HG03045 (cell line): Measurements from ENCODE around the gene PLA2G4E.

ENCODE experiments used
- ATAC-seq: cut with Tn5 transposase; IDR thresholded peaks from one replicate; pipeline ENCODE4 v1.9.1; 2021; ENCODE audit warnings: mild to moderate bottlenecking, moderate library complexity; ENCODE audit not compliant: unreplicated experiment

The PLA2G4E gene

DNA sequence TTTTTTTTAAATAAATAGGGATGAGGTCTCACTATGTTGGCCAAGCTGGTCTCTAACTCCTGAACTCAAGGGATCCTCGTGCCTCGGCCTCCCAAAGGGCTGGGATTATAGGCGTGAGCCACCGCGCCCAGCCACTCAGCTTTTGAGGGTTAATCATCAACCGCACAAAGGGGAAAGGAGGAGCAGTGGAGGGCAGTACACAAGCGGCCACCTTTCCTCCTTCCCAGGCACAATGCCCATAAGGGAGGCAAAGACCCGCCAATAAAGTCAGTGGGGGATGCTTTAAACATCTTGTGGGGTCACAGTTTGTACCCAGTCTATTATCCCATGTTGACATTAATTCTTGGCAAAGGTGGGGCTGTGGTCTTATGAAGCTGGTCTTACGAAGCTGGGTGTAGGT lies 80.9 kb downstream of the PLA2G4E start:
- ATAC-seq: no peak

GRCh38 chr15:41937568-41937923 lies 83.3 kb downstream of the PLA2G4E start:
- ATAC-seq: no peak

GRCh38 chr15:41936649-41937567 lies 83.9 kb downstream of the PLA2G4E start:
- no peak for ATAC-seq

DNA sequence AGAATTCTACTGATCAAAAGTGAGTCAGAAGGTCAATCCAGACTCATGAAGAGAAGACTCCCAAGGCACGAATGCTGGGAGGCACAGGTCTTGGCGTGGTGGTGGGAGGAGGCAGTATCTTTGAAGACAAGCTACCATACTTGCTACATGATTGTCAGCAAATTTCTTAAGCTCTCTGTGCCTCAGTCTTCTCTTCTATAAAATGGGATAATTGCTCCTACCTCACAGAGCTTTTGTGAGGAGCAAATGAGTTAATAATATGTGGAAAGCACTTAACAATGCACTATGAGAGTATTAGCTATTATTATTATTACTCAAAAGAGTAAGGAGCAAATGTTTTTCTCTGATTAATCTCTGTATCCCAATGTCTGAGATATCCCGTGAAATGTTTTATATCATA lies 84.7 kb downstream of the PLA2G4E start:
- no peak for ATAC-seq

GRCh38 chr15:41935566-41936020 lies 85.2 kb downstream of the PLA2G4E start:
- no peak for ATAC-seq

GRCh38 chr15:41934843-41935242 lies 86.0 kb downstream of the PLA2G4E start:
- no peak for ATAC-seq

GRCh38 chr15:41933771-41934170 lies 87.1 kb downstream of the PLA2G4E start:
- no peak for ATAC-seq

DNA sequence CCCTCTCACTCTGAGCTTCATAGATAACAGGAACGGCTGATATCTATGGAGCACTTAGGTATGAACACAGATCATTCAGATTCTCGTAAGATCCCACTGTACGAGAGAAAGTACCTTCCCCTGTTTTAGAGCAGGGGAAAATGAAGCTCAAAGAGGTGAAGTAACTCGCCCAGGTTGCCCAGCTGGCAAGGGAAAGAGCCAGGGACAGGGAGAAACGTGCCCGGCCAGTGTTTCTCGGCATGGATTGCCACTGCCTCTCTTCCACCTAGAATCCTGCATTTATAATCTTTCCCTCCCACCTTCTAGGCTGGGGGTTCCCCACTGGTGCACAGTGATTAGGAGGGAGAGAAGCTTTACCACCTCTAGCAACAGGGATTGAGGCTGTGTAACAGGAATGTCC lies 87.5 kb downstream of the PLA2G4E start:
- ATAC-seq: no peak

DNA sequence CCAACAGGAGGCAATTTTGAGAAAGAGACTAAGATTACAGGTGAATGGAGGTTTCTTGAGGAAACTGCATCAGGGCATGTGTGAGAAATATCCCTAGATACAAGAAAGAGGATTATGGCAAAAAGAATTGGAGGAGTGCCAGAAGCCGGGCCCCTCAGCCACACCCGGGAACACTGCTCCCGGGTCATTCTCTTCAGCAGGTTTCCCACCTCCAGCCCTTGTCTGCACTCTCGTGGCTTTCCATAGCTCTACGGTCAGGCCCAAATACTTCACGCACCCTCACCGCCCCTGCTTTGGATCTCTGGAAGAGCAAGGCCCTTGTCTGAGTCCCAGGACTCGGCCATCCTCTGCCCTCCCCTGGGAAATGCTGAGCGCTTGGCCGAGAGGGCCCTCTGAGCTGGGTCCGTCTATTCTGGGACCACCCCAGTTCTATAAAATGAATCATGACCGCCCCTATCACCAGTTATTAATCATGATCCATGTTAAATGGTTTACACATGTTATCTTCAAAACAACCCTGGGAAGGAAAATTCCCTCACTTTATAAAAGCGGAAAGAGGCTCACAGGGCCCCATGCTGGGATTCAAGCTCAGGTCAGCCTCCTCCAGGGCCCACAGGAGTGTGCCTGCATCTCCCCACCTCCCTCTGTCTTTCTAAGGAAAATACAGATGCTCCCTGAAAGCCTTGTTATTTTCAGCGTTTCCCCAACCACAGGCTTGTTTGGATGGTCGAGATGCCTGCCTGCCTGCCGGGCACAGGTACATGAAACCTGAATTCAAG lies 88.1 kb downstream of the PLA2G4E start:
- no peak for ATAC-seq

GRCh38 chr15:41932101-41932500 lies 88.7 kb downstream of the PLA2G4E start:
- no peak for ATAC-seq
